Panc1 (cell line): ENCODE measurements around the gene SCNN1G.

Source experiments
- CTCF ChIP-seq: fragments of 450-650 bp; IDR thresholded peaks from 2 replicates; pipeline ENCODE4 v1.5.1; 2017; ENCODE audit warnings: mild to moderate bottlenecking
- SIN3A ChIP-seq: IDR thresholded peaks from 2 replicates; pipeline ENCODE4 v1.6.1; 2012; ENCODE audit warnings: low read depth, mild to moderate bottlenecking, low read length, moderate library complexity, borderline replicate concordance; ENCODE audit not compliant: insufficient read depth

GRCh38 chr16:23249830-23250229 is 67.3 kb downstream of the SCNN1G start:
- TF ChIP-seq CTCF (no peak), SIN3A (no peak)
